GM21786 (cell line): ENCODE results near the gene RUNX1.

Experiments
- ATAC-seq: cut with Tn5 transposase; IDR thresholded peaks from one replicate; pipeline ENCODE4 v1.9.1; 2021; ENCODE audit not compliant: unreplicated experiment

The RUNX1 gene

GRCh38 chr21:34927992-34928391 is 121.1 kb downstream of the RUNX1 start:
- no peak for ATAC-seq

GRCh38 chr21:34926803-34927467 is 122.2 kb downstream of the RUNX1 start:
- no peak for ATAC-seq

GRCh38 chr21:34925597-34925996 is 123.5 kb downstream of the RUNX1 start:
- no peak for ATAC-seq

- ATAC-seq = no peak
These were observed 124.2 kb downstream of the RUNX1 start for GRCh38 chr21:34924771-34925419.

GRCh38 chr21:34924194-34924593 is 124.9 kb downstream of the RUNX1 start:
- no peak for ATAC-seq

GRCh38 chr21:34923626-34924025 is 125.5 kb downstream of the RUNX1 start:
- ATAC-seq = no peak

- ATAC-seq = no peak
These were observed 125.9 kb downstream of the RUNX1 start for GRCh38 chr21:34923202-34923601.

GRCh38 chr21:34922479-34922878 is 126.6 kb downstream of the RUNX1 start:
- ATAC-seq = no peak

GRCh38 chr21:34921151-34921550 is 128.0 kb downstream of the RUNX1 start:
- ATAC-seq = no peak

GRCh38 chr21:34919406-34919805 is 129.7 kb downstream of the RUNX1 start:
- ATAC-seq = no peak

GRCh38 chr21:34916446-34916845 is 132.7 kb downstream of the RUNX1 start:
- no peak for ATAC-seq

- no peak for ATAC-seq
These were observed 133.7 kb downstream of the RUNX1 start for GRCh38 chr21:34915364-34915841.

GRCh38 chr21:34914239-34914638 is 134.9 kb downstream of the RUNX1 start:
- ATAC-seq = no peak

GRCh38 chr21:34913811-34914210 is 135.3 kb downstream of the RUNX1 start:
- no peak for ATAC-seq

- ATAC-seq = no peak
These were observed 136.8 kb downstream of the RUNX1 start for GRCh38 chr21:34912022-34912945.

- ATAC-seq = no peak
These were observed 137.7 kb downstream of the RUNX1 start for GRCh38 chr21:34911360-34911759.

GRCh38 chr21:34910396-34910795 is 138.7 kb downstream of the RUNX1 start:
- ATAC-seq = no peak

GRCh38 chr21:34909492-34910292 is 139.4 kb downstream of the RUNX1 start:
- ATAC-seq = no peak

- no peak for ATAC-seq
These were observed 140.6 kb downstream of the RUNX1 start for GRCh38 chr21:34908419-34909055.
